ENCODE results near the gene KCNK6.

- TF ChIP-seq POLR2A (IDR thresholded peaks at IDR 0.05; ENCODE audit: control extremely low read depth in 1 of 2, low read depth in 2 of 2, low read length in 2 of 2) (no peak), EZH2 (IDR thresholded peaks at IDR 0.05; ENCODE audit: low read depth, low read length, severe bottlenecking) (no peak), CTCF (IDR thresholded peaks at IDR 0.05; ENCODE audit: control extremely low read depth in 1 of 3, insufficient read depth in 1 of 3, low read depth in 1 of 3, low read length in 3 of 3) (no peak), RAD21 (IDR thresholded peaks at IDR 0.05 in 1 of 2, conservative IDR thresholded peaks at IDR 0.05 in 1 of 2; ENCODE audit: low read depth in 2 of 2, low read length in 2 of 2) (no peak), JUND (IDR thresholded peaks at IDR 0.05; ENCODE audit: low read length) (no peak), SIN3A (conservative IDR thresholded peaks at IDR 0.05 in 1 of 2, IDR thresholded peaks at IDR 0.05 in 1 of 2; ENCODE audit: low read depth in 1 of 2, low read length in 2 of 2) (no peak)
These were observed 32.0 kb upstream of the KCNK6 start for GRCh38 chr19:38287604-38288003.

All from H1 (cell line).